GM23338 (cell line): ENCODE measurements around the gene EXD3. TPM values are rescaled to one million over a fixed set of nuclear protein-coding genes. Genes with fewer than 3 reads are reported as not detected.

Experiments
- ATAC-seq: fragments of 200-7000 bp; cut with Tn5 transposase; 3 replicates; pipeline ENCODE4 v1.9.1; 2020
- DNase-seq: peaks from one replicate; pipeline ENCODE4 v3.0.0-alpha.2; 2015; ENCODE audit warnings: low spot score
- H2AFZ ChIP-seq: fragments of 200-600 bp; sonication (generic); 2 replicates; pipeline ENCODE4 v1.8.0; 2016; ENCODE audit warnings: antibody characterized with exemption, mild to moderate bottlenecking, moderate library complexity
- H3F3A ChIP-seq: fragments of 200-600 bp; sonication (generic); replicated peaks from 2 replicates; pipeline ENCODE4 v1.8.0; 2017; ENCODE audit warnings: antibody characterized with exemption, mixed run types, low read depth
- H3K27ac ChIP-seq: fragments of 200-600 bp; sonication (generic); 2 replicates; pipeline ENCODE4 v1.6.1; 2016; ENCODE audit warnings: low read depth
- H3K27me3 ChIP-seq: fragments of 200-600 bp; sonication (generic); 2 replicates; pipeline ENCODE4 v1.8.0; 2016; ENCODE audit warnings: mild to moderate bottlenecking, mixed run types, moderate library complexity; ENCODE audit not compliant: insufficient read depth
- H3K36me3 ChIP-seq: fragments of 200-600 bp; sonication (generic); 2 replicates; pipeline ENCODE4 v1.8.0; 2016; ENCODE audit warnings: mild to moderate bottlenecking; ENCODE audit not compliant: insufficient read depth
- H3K4me1 ChIP-seq: fragments of 200-600 bp; sonication (generic); 2 replicates; pipeline ENCODE4 v1.8.0; 2016; ENCODE audit warnings: mild to moderate bottlenecking, moderate library complexity; ENCODE audit not compliant: insufficient read depth
- H3K4me2 ChIP-seq: fragments of 200-600 bp; sonication (generic); 2 replicates; pipeline ENCODE4 v1.7.1; 2017; ENCODE audit warnings: mixed run types
- H3K4me3 ChIP-seq: fragments of 200-600 bp; sonication (generic); 2 replicates; pipeline ENCODE4 v1.6.1; 2016; ENCODE audit warnings: mixed run types
- H3K79me2 ChIP-seq: fragments of 200-600 bp; sonication (generic); replicated peaks from 2 replicates; pipeline ENCODE4 v1.8.0; 2017; ENCODE audit warnings: mild to moderate bottlenecking; ENCODE audit not compliant: insufficient read depth
- H3K9me2 ChIP-seq: fragments of 200-600 bp; sonication (generic); 2 replicates; pipeline ENCODE4 v1.8.0; 2017; ENCODE audit not compliant: insufficient read depth
- H4K20me1 ChIP-seq: fragments of 200-600 bp; sonication (generic); replicated peaks from 2 replicates; pipeline ENCODE4 v1.8.0; 2017; ENCODE audit warnings: mild to moderate bottlenecking; ENCODE audit not compliant: insufficient read depth
- H3K27ac Mint-ChIP-seq: 2 replicates; pipeline ENCODE4 v1.8.0; 2020; ENCODE audit warnings: inconsistent platforms, mild to moderate bottlenecking, moderate library complexity, mixed read lengths
- H3K27me3 Mint-ChIP-seq: 3 replicates; pipeline ENCODE4 v1.8.0; 2022; ENCODE audit warnings: low read depth, mild to moderate bottlenecking, moderate library complexity, mixed read lengths, inconsistent platforms; ENCODE audit not compliant: insufficient read depth, poor library complexity
- H3K36me3 Mint-ChIP-seq: 3 replicates; pipeline ENCODE4 v1.8.0; 2021; ENCODE audit warnings: low read depth, mild to moderate bottlenecking, inconsistent platforms, moderate library complexity, mixed read lengths
- H3K4me1 Mint-ChIP-seq: 3 replicates; pipeline ENCODE4 v1.8.0; 2020; ENCODE audit warnings: mild to moderate bottlenecking, inconsistent platforms, mixed read lengths
- H3K4me3 Mint-ChIP-seq: 3 replicates; pipeline ENCODE4 v1.8.0; 2021; ENCODE audit warnings: moderate library complexity, mild to moderate bottlenecking, inconsistent platforms, mixed read lengths
- H3K9me3 Mint-ChIP-seq: 3 replicates; pipeline ENCODE4 v1.8.0; 2020; ENCODE audit warnings: moderate library complexity, mild to moderate bottlenecking, inconsistent platforms, mixed read lengths
- CREB1 ChIP-seq: fragments of 250-450 bp; sonication (Bioruptor Pico); IDR thresholded peaks from 2 replicates; pipeline ENCODE4 v1.5.0; 2020; ENCODE audit warnings: low read depth, mild to moderate bottlenecking, moderate library complexity
- ETS1 ChIP-seq: IDR thresholded peaks from 2 replicates; pipeline ENCODE4 v1.6.1; 2016; ENCODE audit warnings: antibody characterized with exemption
- EZH2 ChIP-seq: fragments of 200-600 bp; sonication (generic); IDR thresholded peaks from one replicate; pipeline ENCODE4 v1.8.0; 2017; ENCODE audit warnings: antibody characterized with exemption, mild to moderate bottlenecking, low read depth; ENCODE audit not compliant: unreplicated experiment
- EZH2phosphoT487 ChIP-seq: fragments of 200-600 bp; sonication (generic); IDR thresholded peaks from one replicate; pipeline ENCODE4 v1.8.1; 2018; ENCODE audit warnings: antibody characterized with exemption; ENCODE audit not compliant: unreplicated experiment
- JUNB ChIP-seq: IDR thresholded peaks from one replicate; pipeline ENCODE4 v1.6.1; 2016; ENCODE audit warnings: antibody characterized with exemption; ENCODE audit not compliant: unreplicated experiment
- POLR2AphosphoS5 ChIP-seq: IDR thresholded peaks from 2 replicates; pipeline ENCODE4 v1.6.1; 2016; ENCODE audit warnings: antibody characterized with exemption, low read depth
- STAT1 ChIP-seq: IDR thresholded peaks from one replicate; pipeline ENCODE4 v1.6.1; 2016; ENCODE audit warnings: antibody characterized with exemption; ENCODE audit not compliant: unreplicated experiment
- ZNF114 ChIP-seq: fragments of 250-450 bp; sonication (Bioruptor Pico); IDR thresholded peaks from 2 replicates; pipeline ENCODE4 v1.5.0; 2020; ENCODE audit warnings: mild to moderate bottlenecking, moderate library complexity
- ZNF331 ChIP-seq: fragments of 250-450 bp; sonication (Bioruptor Pico); IDR thresholded peaks from 2 replicates; pipeline ENCODE4 v1.5.0; 2020; ENCODE audit warnings: low read depth, mild to moderate bottlenecking, moderate library complexity
- ZNF462 ChIP-seq: fragments of 250-450 bp; sonication (Bioruptor Pico); IDR thresholded peaks from 2 replicates; pipeline ENCODE4 v1.5.0; 2020; ENCODE audit warnings: mild to moderate bottlenecking, moderate library complexity
- polyA plus RNA-seq: library from polyadenylated mRNA; unstranded; fragments of >200 nt; fragmentation: Nextera tagmentation; extraction: Ambion mirVana; gene quantifications from 2 replicates; pipeline ENCODE4 v1.2.1, GENCODE V29; 2016
- total RNA-seq: library from RNA; depleted of rRNA; stranded (reverse); fragments of >200 nt; shearing (Covaris generic); gene quantifications from 2 replicates; pipeline ENCODE4 v1.2.3, GENCODE V29; 2014

Gene EXD3
- total and polyA plus RNA-seq, 2 experiments from 2014 or later: 3.6 to 9.7 TPM

GRCh38 chr9:137272241-137273094, 150.5 kb downstream of the EXD3 start:
- Histone ChIP-seq H3K27me3 (no peaks in the 10 kb centered on the region), H3F3A (0 out of 2 replicates have a peak, but pooled peaks cover 2% of the 10 kb centered on the region), H2AFZ (no peak overlapping the region), H3K4me1 (peaks cover 12% of the 10 kb centered on the region), H3K79me2 (no peaks in the 10 kb centered on the region), H3K36me3 (peaks cover 10% of the 10 kb centered on the region; the same call in 1 of the 2 replicates), H4K20me1 (0 out of 2 replicates have a peak, but pooled peaks cover 9% of the 10 kb centered on the region), H3K4me3 (no peak overlapping the region), H3K4me2 (no peak overlapping the region), H3K9me2 (no peaks in the 10 kb centered on the region), H3K27ac (peak overlapping the region; percentile 55; the same call in 1 of the 2 replicates)
- peaks cover 32% of the 10 kb centered on the region for H3K27me3 Mint-ChIP-seq
- TF ChIP-seq JUNB: no peak
- TF ChIP-seq STAT1: no peak
- TF ChIP-seq EZH2: no peak
- no peak for TF ChIP-seq POLR2AphosphoS5
- no peak for TF ChIP-seq ZNF114 (CRISPR knock-in tag)
- TF ChIP-seq EZH2phosphoT487: no peak
- no peak for TF ChIP-seq CREB1 (CRISPR knock-in tag)
- TF ChIP-seq ETS1: no peak
- no peaks in the 10 kb centered on the region; the same call in 2 of the 3 replicates for H3K9me3 Mint-ChIP-seq
- DNase-seq: no peak
- no peak for ATAC-seq
- peak overlapping the region; percentile 84; the same call in 1 of the 2 replicates for H3K27ac Mint-ChIP-seq
- peaks cover 29% of the 10 kb centered on the region for H3K36me3 Mint-ChIP-seq
- H3K4me3 Mint-ChIP-seq: no peak overlapping the region
- peaks cover 36% of the 10 kb centered on the region for H3K4me1 Mint-ChIP-seq

- peaks cover 32% of the 10 kb centered on the region for H3K4me1 Mint-ChIP-seq
- TF ChIP-seq ZNF331 (CRISPR knock-in tag) (no peak), EZH2phosphoT487 (no peak), EZH2 (no peak), ZNF462 (CRISPR knock-in tag) (no peak), ETS1 (no peak)
Measured at GRCh38 chr9:137271696-137272076, 151.3 kb downstream of the EXD3 start.

More at GRCh38 chr9:137271696-137272076, 151.3 kb downstream of the EXD3 start:
- Histone ChIP-seq H3F3A (0 out of 2 replicates have a peak, but pooled peaks cover 1% of the 10 kb centered on the region), H2AFZ (no peak overlapping the region), H3K4me1 (peaks cover 6% of the 10 kb centered on the region), H3K4me3 (no peak overlapping the region), H3K27ac (no peak overlapping the region; the same call in 1 of the 2 replicates), H3K4me2 (no peak overlapping the region), H4K20me1 (0 out of 2 replicates have a peak, but pooled peaks cover 9% of the 10 kb centered on the region), H3K36me3 (peaks cover 10% of the 10 kb centered on the region; the same call in 1 of the 2 replicates), H3K9me2 (no peaks in the 10 kb centered on the region), H3K79me2 (no peaks in the 10 kb centered on the region), H3K27me3 (no peaks in the 10 kb centered on the region)
- DNase-seq (no peak), ATAC-seq (no peak)
- Mint-ChIP-seq H3K27me3 (peaks cover 29% of the 10 kb centered on the region), H3K27ac (no peak overlapping the region), H3K9me3 (no peaks in the 10 kb centered on the region; the same call in 2 of the 3 replicates), H3K36me3 (peaks cover 31% of the 10 kb centered on the region), H3K4me3 (no peak overlapping the region)
